IMR-90 (cell line): ENCODE measurements around the gene SLC9A7. TPM values are rescaled to one million over a fixed set of nuclear protein-coding genes. Genes with fewer than 3 reads are reported as not detected.

Experiments used
- ATAC-seq: fragments of 200-7000 bp; cut with Tn5 transposase; 2 replicates; pipeline ENCODE4 v1.9.1; 2020; ENCODE audit warnings: low read depth, mild to moderate bottlenecking, moderate library complexity
- BruUV-seq: library from RNA; stranded (reverse); fragments of 400-500 nt; replicated peaks from 2 replicates; lab custom pipeline; 2021; lab: Mats Ljungman, UMichigan
- CTCF ChIA-PET: fragments of 300-600 bp; formaldehyde crosslinking; extraction: SDS; loops from one replicate; lab custom pipeline; 2021; ENCODE audit warnings: antibody characterized with exemption; lab: Yijun Ruan, JAX
- POLR2A ChIA-PET: fragments of 300-600 bp; sonication (Branson Sonifier 250); formaldehyde crosslinking; loops from one replicate; lab custom pipeline; 2022; ENCODE audit warnings: antibody characterized with exemption; ENCODE audit not compliant: unreplicated experiment; lab: Charles Lee
- DNase-seq: peaks from one replicate; pipeline ENCODE4 v3.0.0; 2013
- H2AFZ ChIP-seq: replicated peaks from 2 replicates; pipeline ENCODE3; 2013; ENCODE audit warnings: low read length, mild to moderate bottlenecking; ENCODE audit not compliant: poor library complexity
- H2AK5ac ChIP-seq: 2 replicates; pipeline ENCODE4 v1.6.1; 2013; ENCODE audit warnings: low read depth, low read length, inconsistent platforms
- H2AK9ac ChIP-seq: replicated peaks from 2 replicates; pipeline ENCODE3; 2013; ENCODE audit warnings: mild to moderate bottlenecking, low read depth, low read length, moderate library complexity; ENCODE audit not compliant: poor library complexity
- H2BK120ac ChIP-seq: 2 replicates; pipeline ENCODE4 v1.6.1; 2013; ENCODE audit warnings: low read depth, low read length, inconsistent platforms
- H2BK15ac ChIP-seq: 3 replicates; pipeline ENCODE4 v1.6.1; 2013; ENCODE audit warnings: low read depth, low read length, inconsistent platforms
- H2BK20ac ChIP-seq: 2 replicates; pipeline ENCODE4 v1.6.1; 2013; ENCODE audit warnings: low read depth, mild to moderate bottlenecking, inconsistent platforms, low read length, moderate library complexity
- H2BK5ac ChIP-seq: 2 replicates; pipeline ENCODE4 v1.6.1; 2013; ENCODE audit warnings: mild to moderate bottlenecking, low read depth, low read length, inconsistent platforms; ENCODE audit not compliant: poor library complexity, severe bottlenecking
- H3K14ac ChIP-seq: replicated peaks from 2 replicates; pipeline ENCODE4 v1.6.1; 2013; ENCODE audit warnings: low read depth, low read length, inconsistent platforms
- H3K18ac ChIP-seq: 2 replicates; pipeline ENCODE4 v1.6.1; 2013; ENCODE audit warnings: low read depth, low read length, control low read depth
- H3K23ac ChIP-seq: 2 replicates; pipeline ENCODE4 v1.6.1; 2013; ENCODE audit warnings: low read depth, low read length, inconsistent platforms
- H3K27ac ChIP-seq: 2 replicates; pipeline ENCODE4 v1.5.1; 2013; ENCODE audit warnings: mild to moderate bottlenecking, control low read depth, low read length; ENCODE audit not compliant: insufficient read depth
- H3K27me3 ChIP-seq: 2 replicates; pipeline ENCODE4 v1.6.1; 2013; ENCODE audit warnings: low read length; ENCODE audit not compliant: control insufficient read depth, insufficient read depth
- H3K36me3 ChIP-seq: 2 replicates; pipeline ENCODE4 v1.6.1; 2013; ENCODE audit warnings: low read length, mixed read lengths; ENCODE audit not compliant: control insufficient read depth, insufficient read depth
- H3K4ac ChIP-seq: 2 replicates; pipeline ENCODE4 v1.6.1; 2013; ENCODE audit warnings: low read depth, low read length, inconsistent platforms
- H3K4me1 ChIP-seq: 2 replicates; pipeline ENCODE4 v1.6.1; 2013; ENCODE audit warnings: low read length, mixed read lengths; ENCODE audit not compliant: control insufficient read depth, insufficient read depth
- H3K4me2 ChIP-seq: 2 replicates; pipeline ENCODE4 v1.6.1; 2013; ENCODE audit warnings: low read depth, mild to moderate bottlenecking, control low read depth, low read length, moderate library complexity
- H3K4me3 ChIP-seq: 2 replicates; pipeline ENCODE4 v1.5.1; 2013; ENCODE audit warnings: low read depth, mild to moderate bottlenecking, control low read depth, low read length, moderate library complexity; ENCODE audit not compliant: insufficient read depth
- H3K56ac ChIP-seq: 2 replicates; pipeline ENCODE4 v1.6.1; 2013; ENCODE audit warnings: low read length, inconsistent platforms; ENCODE audit not compliant: insufficient read depth; ENCODE audit errors: extremely low read depth
- H3K79me1 ChIP-seq, 2 experiments: 2 replicates each; pipeline ENCODE4 v1.6.1; 2013; ENCODE audit warnings: low read length in 2 of 2, inconsistent platforms in 1 of 2, low read depth in 1 of 2
- H3K9ac ChIP-seq: 2 replicates; pipeline ENCODE4 v1.6.1; 2013; ENCODE audit warnings: low read depth, low read length, control low read depth
- H3K9me1 ChIP-seq: 2 replicates; pipeline ENCODE4 v1.6.1; 2013; ENCODE audit warnings: low read length, inconsistent platforms; ENCODE audit not compliant: insufficient read depth
- H3K9me3 ChIP-seq: 2 replicates; pipeline ENCODE4 v1.6.1; 2013; ENCODE audit warnings: low read length; ENCODE audit not compliant: control insufficient read depth, insufficient read depth
- H4K20me1 ChIP-seq: 2 replicates; pipeline ENCODE4 v1.6.1; 2013; ENCODE audit warnings: low read length, inconsistent platforms; ENCODE audit not compliant: insufficient read depth
- H4K5ac ChIP-seq: 2 replicates; pipeline ENCODE4 v1.6.1; 2013; ENCODE audit warnings: mild to moderate bottlenecking, low read depth, low read length, control low read depth
- H4K8ac ChIP-seq, 2 experiments: 2 replicates each; pipeline ENCODE4 v1.6.1; 2013; ENCODE audit warnings: low read depth in 2 of 2, low read length in 2 of 2, control low read depth in 1 of 2, inconsistent platforms in 1 of 2
- H4K91ac ChIP-seq: 2 replicates; pipeline ENCODE4 v1.6.1; 2013; ENCODE audit warnings: low read depth, low read length, inconsistent platforms; ENCODE audit not compliant: insufficient read depth
- BHLHE40 ChIP-seq: fragments of 150-350 bp; IDR thresholded peaks from 2 replicates; pipeline ENCODE4 v1.6.1; 2016; ENCODE audit warnings: mild to moderate bottlenecking, low read depth, low read length
- CEBPB ChIP-seq: IDR thresholded peaks from 2 replicates; pipeline ENCODE4 v1.6.1; 2012; ENCODE audit warnings: low read depth, low read length, improper control_type of control experiment
- CHD1 ChIP-seq: IDR thresholded peaks from 2 replicates; pipeline ENCODE4 v1.6.1; 2012; ENCODE audit warnings: low read depth, low read length, improper control_type of control experiment
- ELK1 ChIP-seq: fragments of 150-350 bp; IDR thresholded peaks from 2 replicates; pipeline ENCODE4 v1.6.1; 2016; ENCODE audit warnings: low read depth, mild to moderate bottlenecking, low read length, moderate library complexity, borderline replicate concordance
- MAFK ChIP-seq: IDR thresholded peaks from 2 replicates; pipeline ENCODE4 v1.6.1; 2012; ENCODE audit warnings: low read depth, low read length, improper control_type of control experiment
- MAZ ChIP-seq: IDR thresholded peaks from 2 replicates; pipeline ENCODE4 v1.6.1; 2012; ENCODE audit warnings: low read depth, mild to moderate bottlenecking, low read length, improper control_type of control experiment, moderate library complexity, borderline replicate concordance
- MXI1 ChIP-seq: IDR thresholded peaks from 2 replicates; pipeline ENCODE4 v1.6.1; 2012; ENCODE audit warnings: low read depth, mild to moderate bottlenecking, low read length, moderate library complexity, borderline replicate concordance
- POLR2A ChIP-seq: IDR thresholded peaks from 2 replicates; pipeline ENCODE4 v1.6.1; 2012; ENCODE audit warnings: mild to moderate bottlenecking, low read depth, low read length
- RAD21 ChIP-seq: IDR thresholded peaks from 2 replicates; pipeline ENCODE4 v1.6.1; 2012; ENCODE audit warnings: low read length, improper control_type of control experiment
- RCOR1 ChIP-seq: IDR thresholded peaks from 2 replicates; pipeline ENCODE4 v1.6.1; 2012; ENCODE audit warnings: mild to moderate bottlenecking, low read length, improper control_type of control experiment; ENCODE audit not compliant: insufficient replicate concordance
- RFX5 ChIP-seq: IDR thresholded peaks from 2 replicates; pipeline ENCODE4 v1.8.0; 2012; ENCODE audit warnings: low read depth, mild to moderate bottlenecking, low read length, moderate library complexity
- SMC3 ChIP-seq: fragments of 150-350 bp; IDR thresholded peaks from 2 replicates; pipeline ENCODE4 v1.6.1; 2016; ENCODE audit warnings: low read depth, mild to moderate bottlenecking, antibody characterized with exemption, low read length, moderate library complexity
- USF2 ChIP-seq: fragments of 150-350 bp; IDR thresholded peaks from 2 replicates; pipeline ENCODE4 v1.6.1; 2017; ENCODE audit warnings: mild to moderate bottlenecking, antibody characterized with exemption, low read length, low read depth
- WGBS, 2 experiments: methylation state at CpG; one replicate each; pipeline versions ENCODE4 v1.1.5 to v1.1.7; 2013; ENCODE audit warnings: missing lambda C conversion rate in 2 of 2; ENCODE audit not compliant: insufficient read length in 1 of 2; ENCODE audit errors: extremely low coverage in 2 of 2; 5-methylcytosine and 5-hydroxymethylcytosine counted together
- dilution Hi-C: fragments of 300-500 bp; cut with HindIII; formaldehyde crosslinking; loops from one replicate; pipeline ENCODE4 v1.14.3; 2018; ENCODE audit warnings: low sequenced_read_pairs; ENCODE audit not compliant: unreplicated experiment
- in situ Hi-C: fragments of 300-500 bp; cut with MboI; formaldehyde crosslinking; loops from 3 replicates; pipeline ENCODE4 v1.14.3; 2019; ENCODE audit warnings: low sequenced_read_pairs, inconsistent platforms, mixed read lengths
- intact Hi-C: fragments of 100-400 bp; cut with micrococcal nuclease; formaldehyde crosslinking; loops from 2 replicates; pipeline ENCODE4 v1.10.0; 2022
- polyA plus RNA-seq, 3 experiments: library from polyadenylated mRNA; depleted of rRNA; stranded (reverse); fragments of >200 nt; gene quantifications; 2 replicates each; pipeline ENCODE4 v1.2.3, GENCODE V29; 2012; ENCODE audit warnings: low replicate concordance in 1 of 3
- total RNA-seq: library from RNA; depleted of rRNA; stranded (reverse); fragments of >200 nt; gene quantifications from 2 replicates; pipeline ENCODE4 v1.2.3, GENCODE V29; 2012

SLC9A7 gene
- total and polyA plus RNA-seq, 2 of the 4 experiments (the other 2 are of a cell fraction): 14.4 to 76.4 TPM

GRCh38 chrX:46573892-46574773 lies 184.8 kb downstream of the SLC9A7 start:
- no peak overlapping the region for H2BK5ac ChIP-seq
- H3K79me1 ChIP-seq: peaks cover 5 to 30% of the 10 kb centered on the region in 2 experiments; a peak in 2 of 4 replicates
- peak overlapping the region; percentile 31; the same call in 1 of the 2 replicates for H3K9ac ChIP-seq
- peak overlapping the region; percentile 85 for H3K4me2 ChIP-seq
- dilution Hi-C loops (no loop called here), in situ Hi-C loops (no loop called here), intact Hi-C loops (loop anchor here (1.0 to 5.0 kb wide), 2 partner anchors 68 to 108 kb away; no protein-coding TSS in a partner anchor)
- no peak overlapping the region for H4K8ac ChIP-seq
- H3K9me1 ChIP-seq: no peaks in the 10 kb centered on the region
- no TSS peak for BruUV-seq
- H4K20me1 ChIP-seq: no peaks in the 10 kb centered on the region
- TF ChIP-seq MXI1 (no peak), CHD1 (no peak), USF2 (no peak), POLR2A (no peak), BHLHE40 (no peak), CEBPB (no peak), MAFK (no peak), RAD21 (no peak), MAZ (no peak), RCOR1 (no peak), RFX5 (no peak), ELK1 (no peak), SMC3 (no peak)
- DNase-seq (peak; percentile 48), ATAC-seq (peak; percentile 40)
- no peaks in the 10 kb centered on the region for H3K27me3 ChIP-seq
- POLR2A ChIA-PET: no interaction called here
- peak overlapping the region; percentile 76 for H2AFZ ChIP-seq
- H3K27ac ChIP-seq: peak overlapping the region; percentile 23
- no peak overlapping the region for H2BK20ac ChIP-seq
- no peak overlapping the region for H4K5ac ChIP-seq
- H3K18ac ChIP-seq: no peak overlapping the region
- no peaks in the 10 kb centered on the region for H3K36me3 ChIP-seq
- no peak overlapping the region for H4K91ac ChIP-seq
- no peak overlapping the region for H3K14ac ChIP-seq
- H2AK5ac ChIP-seq: no peak overlapping the region
- no peak overlapping the region for H2BK15ac ChIP-seq
- H2BK120ac ChIP-seq: peak overlapping the region; percentile 11; the same call in 1 of the 2 replicates
- peaks cover 2% of the 10 kb centered on the region; the same call in 1 of the 2 replicates for H3K4me1 ChIP-seq
- H3K56ac ChIP-seq: no peak overlapping the region
- 30% methylated on average over 97 of the region's 107 CpGs; no CpG with 5 or more reads in 1 of the 2 experiments for WGBS, 2 experiments
- peak overlapping the region; percentile 16; the same call in 1 of the 2 replicates for H3K4ac ChIP-seq
- H2AK9ac ChIP-seq: peak overlapping the region; percentile 22
- H3K23ac ChIP-seq: no peak overlapping the region
- no peaks in the 10 kb centered on the region for H3K9me3 ChIP-seq
- H3K4me3 ChIP-seq: peak overlapping the region; percentile 55
- CTCF ChIA-PET: no interaction called here
